ENCODE results near the gene FUBP1.
"Not testable (repeated sequence)": the region's sequence is repeated elsewhere in the genome, so short reads cannot be mapped to it uniquely, and the experiment has no call there.

The FUBP1 gene

GRCh38 chr1:77942400-77943140 lies 36.3 kb downstream of the FUBP1 start:
- DNase-seq = no peak

GRCh38 chr1:77940921-77941570 lies 37.8 kb downstream of the FUBP1 start:
- DNase-seq = no peak

GRCh38 chr1:77938651-77939050 lies 40.2 kb downstream of the FUBP1 start:
- no peak for DNase-seq

GRCh38 chr1:77929806-77930205 lies 49.1 kb downstream of the FUBP1 start:
- DNase-seq = no peak

GRCh38 chr1:77927414-77927813 lies 51.5 kb downstream of the FUBP1 start:
- no peak for DNase-seq

- peak in 1 of 2 donors; percentile 25 for DNase-seq
These were observed 52.1 kb downstream of the FUBP1 start for GRCh38 chr1:77926561-77927357.

GRCh38 chr1:77925956-77926355 lies 52.9 kb downstream of the FUBP1 start:
- no peak for DNase-seq

- DNase-seq = no peak
These were observed 53.4 kb downstream of the FUBP1 start for GRCh38 chr1:77925518-77925917.

- DNase-seq = not testable (repeated sequence)
These were observed 60.0 kb downstream of the FUBP1 start for GRCh38 chr1:77918918-77919317.

- no peak for DNase-seq
These were observed 68.8 kb downstream of the FUBP1 start for GRCh38 chr1:77910116-77910515.

- no peak for DNase-seq
These were observed 72.2 kb downstream of the FUBP1 start for GRCh38 chr1:77906624-77907023.

GRCh38 chr1:77906019-77906545 lies 72.8 kb downstream of the FUBP1 start:
- no peak for DNase-seq

- DNase-seq = no peak
These were observed 73.3 kb downstream of the FUBP1 start for GRCh38 chr1:77905603-77906002.

GRCh38 chr1:77900687-77901293 lies 78.1 kb downstream of the FUBP1 start:
- no peak for DNase-seq

GRCh38 chr1:77899647-77900320 lies 79.1 kb downstream of the FUBP1 start:
- DNase-seq = no peak

Data from CD4-positive, alpha-beta T cell treated with Interleukin-4 for 1 hour (primary cell).